GM18508 (cell line): ENCODE measurements around the gene CYP2A6.
"Not testable (repeated sequence)": the region's sequence is repeated elsewhere in the genome, so short reads cannot be mapped to it uniquely, and the experiment has no call there.

ENCODE experiments used
- ATAC-seq: cut with Tn5 transposase; IDR thresholded peaks from one replicate; pipeline ENCODE4 v1.9.1; 2021; ENCODE audit warnings: moderate number of reproducible peaks; ENCODE audit not compliant: insufficient read depth, unreplicated experiment

Gene CYP2A6, protein sequence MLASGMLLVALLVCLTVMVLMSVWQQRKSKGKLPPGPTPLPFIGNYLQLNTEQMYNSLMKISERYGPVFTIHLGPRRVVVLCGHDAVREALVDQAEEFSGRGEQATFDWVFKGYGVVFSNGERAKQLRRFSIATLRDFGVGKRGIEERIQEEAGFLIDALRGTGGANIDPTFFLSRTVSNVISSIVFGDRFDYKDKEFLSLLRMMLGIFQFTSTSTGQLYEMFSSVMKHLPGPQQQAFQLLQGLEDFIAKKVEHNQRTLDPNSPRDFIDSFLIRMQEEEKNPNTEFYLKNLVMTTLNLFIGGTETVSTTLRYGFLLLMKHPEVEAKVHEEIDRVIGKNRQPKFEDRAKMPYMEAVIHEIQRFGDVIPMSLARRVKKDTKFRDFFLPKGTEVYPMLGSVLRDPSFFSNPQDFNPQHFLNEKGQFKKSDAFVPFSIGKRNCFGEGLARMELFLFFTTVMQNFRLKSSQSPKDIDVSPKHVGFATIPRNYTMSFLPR

DNA sequence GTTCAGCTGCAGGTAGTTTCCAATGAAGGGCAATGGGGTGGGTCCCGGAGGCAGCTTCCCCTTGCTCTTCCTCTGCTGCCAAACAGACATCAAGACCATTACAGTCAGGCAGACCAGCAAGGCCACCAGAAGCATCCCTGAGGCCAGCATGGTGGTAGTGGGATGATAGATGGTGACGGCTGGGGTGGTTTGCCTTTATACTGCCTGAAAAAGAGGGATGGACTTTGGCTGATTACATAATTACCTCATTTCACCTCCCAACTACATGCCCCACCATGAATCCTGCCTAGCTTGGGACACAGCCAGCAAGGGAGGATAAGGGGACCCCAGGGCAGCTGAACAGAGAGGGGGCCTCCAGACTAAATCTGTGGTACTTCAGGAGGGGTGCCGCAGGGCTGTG lies at the start of gene CYP2A6:
Gene CYP2A6 (minus strand): TSS at position 171 of the 400 bp plus-strand sequence. CDS start 21 bp downstream, at position 150.
- ATAC-seq = not testable (repeated sequence)

DNA sequence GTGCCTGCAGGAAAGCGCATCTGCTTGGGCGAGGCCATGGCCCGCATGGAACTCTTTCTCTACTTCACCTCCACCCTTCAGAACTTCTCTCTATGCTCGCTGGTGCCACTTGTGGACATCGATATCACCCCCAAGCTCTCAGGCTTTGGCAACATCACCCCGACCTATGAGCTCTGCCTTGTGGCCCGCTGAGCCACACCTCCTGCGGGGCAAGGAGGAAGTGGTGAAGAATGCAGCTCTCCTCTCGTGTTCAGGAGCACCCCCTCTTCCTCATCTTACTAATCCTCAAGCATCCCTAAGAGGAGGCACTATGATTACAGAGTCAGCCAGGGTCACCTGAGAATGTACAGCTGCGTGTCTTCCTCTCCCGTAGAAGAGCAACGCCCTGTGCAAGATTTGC lies 49.7 kb upstream of the CYP2A6 start:
- not testable (repeated sequence) for ATAC-seq

DNA sequence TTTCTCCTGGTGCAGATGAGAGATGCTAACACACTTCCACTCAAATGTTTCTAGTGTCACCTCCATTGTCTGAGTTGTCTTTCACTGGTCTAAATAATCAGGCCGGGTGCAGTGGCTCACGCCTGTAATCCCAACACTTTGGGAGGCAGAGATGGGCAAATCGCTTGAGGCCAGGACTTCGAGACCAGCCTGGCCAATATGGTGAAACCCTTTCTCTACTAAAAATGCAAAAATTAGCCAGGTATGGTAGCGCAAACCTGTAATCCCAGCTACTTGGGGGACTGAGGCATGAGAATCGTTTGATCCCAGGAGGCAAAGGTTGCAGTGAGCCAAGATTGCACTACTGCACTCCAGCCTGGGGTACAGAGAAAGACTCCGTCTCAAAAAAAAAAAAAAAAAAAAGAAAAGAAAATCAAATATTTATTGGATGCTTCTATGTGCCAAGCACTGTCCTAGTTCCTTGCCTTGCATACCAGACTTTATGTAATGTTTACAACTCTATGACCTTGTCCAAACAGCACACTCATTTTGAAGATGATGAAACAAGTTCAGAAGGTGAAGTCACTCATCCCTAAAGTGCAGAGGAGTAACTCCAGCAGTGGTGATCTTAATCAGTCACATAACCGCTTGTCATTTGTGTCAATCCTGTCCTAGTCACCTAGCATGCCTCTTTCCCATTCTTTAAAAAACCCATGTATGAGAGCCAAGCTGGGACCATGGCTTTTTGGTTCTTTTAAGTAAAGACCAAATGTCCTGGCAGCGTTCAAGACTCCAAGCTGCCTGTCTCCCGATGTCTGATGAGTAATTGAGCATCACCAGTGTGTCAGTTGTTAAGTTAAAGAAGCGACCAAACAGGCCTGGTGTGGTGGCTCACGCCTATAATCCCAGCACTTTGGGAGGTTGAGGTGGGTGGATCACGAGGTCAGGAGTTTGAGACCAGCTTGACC lies 46.9 kb upstream of the CYP2A6 start:
- ATAC-seq = not testable (repeated sequence)

DNA sequence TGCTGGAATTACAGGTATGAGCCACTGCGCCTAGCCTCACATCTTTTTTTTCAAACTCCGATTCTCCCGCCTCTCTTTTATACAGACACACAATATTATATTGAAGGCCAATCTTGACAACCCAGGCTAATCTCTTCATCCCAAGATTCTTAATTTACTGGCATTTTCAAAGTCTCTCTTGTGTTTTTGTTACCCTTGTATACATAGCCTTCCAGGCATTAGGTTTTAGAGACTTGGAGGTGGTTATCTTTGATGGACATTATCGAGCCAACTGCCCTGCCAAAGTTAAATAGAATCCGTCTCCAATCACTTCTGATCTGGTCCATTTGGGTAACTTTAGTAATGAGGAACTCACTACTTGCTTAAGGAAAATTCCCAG lies 46.2 kb upstream of the CYP2A6 start:
- no peak for ATAC-seq

DNA sequence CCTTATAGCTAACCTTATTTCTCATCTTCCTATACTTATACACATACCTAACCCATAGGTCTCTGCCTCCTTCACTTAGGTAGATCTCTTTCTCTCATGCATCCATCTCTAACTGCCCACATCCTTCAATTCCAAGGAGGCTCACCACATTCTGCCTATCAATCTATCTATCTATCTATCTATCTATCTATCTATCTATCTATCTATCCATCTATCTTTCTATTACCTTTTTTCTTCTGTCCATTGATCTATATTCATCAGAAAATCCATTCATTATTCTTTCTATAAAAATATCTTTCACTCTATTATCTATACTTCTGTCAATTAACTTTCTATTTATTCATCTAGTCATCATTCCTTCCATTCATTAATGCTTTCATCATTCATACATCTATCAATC lies 42.9 kb upstream of the CYP2A6 start:
- no peak for ATAC-seq

DNA sequence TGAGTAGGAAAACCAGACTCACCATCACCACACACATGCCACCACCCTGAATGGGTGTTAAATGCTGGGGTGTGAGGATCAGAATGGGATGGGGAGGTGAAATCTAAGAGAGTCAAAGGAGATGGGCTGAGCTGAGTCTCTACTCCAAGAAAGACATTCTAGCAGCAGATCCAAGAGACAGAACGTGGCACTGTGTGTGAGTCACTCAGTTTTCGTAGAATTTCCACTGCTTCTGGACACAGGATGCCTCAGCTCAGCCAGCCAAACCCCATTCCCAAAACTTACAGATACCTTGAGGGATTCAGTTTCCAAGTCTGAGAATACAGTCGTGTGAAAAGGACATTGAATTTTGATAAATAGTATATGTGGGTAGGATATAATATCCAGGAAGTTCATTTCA lies 39.1 kb upstream of the CYP2A6 start:
- no peak for ATAC-seq

DNA sequence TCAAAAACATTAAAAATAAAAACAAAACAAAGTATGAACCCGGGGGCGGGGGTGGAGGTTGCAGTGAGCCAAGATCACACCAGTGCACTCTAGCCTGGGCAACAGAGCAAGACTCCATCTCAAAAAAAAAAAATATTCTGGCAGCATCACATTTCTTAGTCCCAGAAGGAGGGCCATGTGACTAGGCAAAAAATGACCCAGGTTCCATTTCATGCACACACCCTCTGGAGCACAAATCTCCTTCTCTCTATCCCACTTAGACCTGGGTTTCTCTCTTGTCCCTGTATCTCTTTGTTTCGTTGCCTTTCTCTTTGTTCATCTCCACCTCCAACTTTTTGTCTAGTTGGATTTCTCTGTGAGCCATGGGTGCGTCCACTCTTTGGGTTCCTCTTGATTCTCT lies 37.9 kb upstream of the CYP2A6 start:
- ATAC-seq = no peak

DNA sequence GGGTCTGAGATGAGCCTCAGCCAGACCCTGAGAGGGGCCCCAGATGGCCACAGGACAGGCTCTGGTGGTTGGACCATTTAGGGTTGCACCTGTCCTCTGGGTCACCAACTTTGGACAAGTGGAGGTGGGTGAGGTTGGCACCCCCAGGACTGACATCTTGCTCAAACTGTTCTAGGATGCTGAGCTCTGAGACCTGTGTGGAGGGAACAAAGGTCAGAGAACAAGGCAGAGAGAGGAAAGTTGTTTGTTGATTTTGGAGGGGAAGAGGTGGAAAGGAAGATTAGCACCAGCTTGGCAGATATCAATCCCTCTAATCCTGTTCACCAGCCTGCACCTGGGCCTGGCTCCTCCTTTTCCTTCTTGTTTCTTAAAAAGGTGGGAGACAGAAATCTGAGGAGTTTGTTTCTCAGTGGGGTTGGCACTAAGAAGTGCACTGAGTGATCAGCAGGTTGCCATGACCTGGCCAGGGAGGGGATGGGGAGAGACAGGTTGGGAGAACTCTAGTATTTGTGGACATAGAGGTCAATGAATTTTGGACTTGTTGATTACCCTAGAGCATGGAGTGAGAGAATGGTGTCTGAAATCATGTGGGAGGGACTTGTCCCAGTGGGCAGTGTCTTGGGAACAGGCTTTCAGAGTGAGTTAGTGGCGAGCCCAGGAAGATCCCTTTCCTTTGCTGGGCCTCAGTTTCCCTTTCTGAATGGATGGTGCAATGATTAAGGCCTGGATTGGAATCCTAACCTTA lies 34.1 kb upstream of the CYP2A6 start:
- ATAC-seq = not testable (repeated sequence)

DNA sequence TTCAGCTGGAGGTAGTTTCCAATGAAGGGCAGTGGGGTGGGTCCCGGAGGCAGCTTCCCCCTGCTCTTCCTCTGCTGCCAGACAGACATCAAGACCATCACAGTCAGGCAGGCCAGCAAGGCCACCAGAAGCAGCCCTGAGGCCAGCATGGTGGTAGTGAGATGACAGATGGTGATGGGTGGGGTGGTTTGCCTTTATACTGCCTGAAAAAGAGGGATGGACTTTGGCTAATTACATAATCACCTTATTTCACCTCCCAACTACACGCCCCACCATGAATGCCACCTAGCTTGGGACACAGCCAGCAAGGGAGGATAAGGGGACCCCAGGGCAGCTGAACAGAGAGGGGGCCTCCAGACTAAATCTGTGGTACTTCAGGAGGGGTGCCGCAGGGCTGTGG lies 31.8 kb upstream of the CYP2A6 start, which contains the start of gene CYP2A7:
Gene CYP2A7 (minus strand): TSS at position 170 of the 400 bp plus-strand sequence. CDS start 21 bp downstream, at position 149.
- ATAC-seq = not testable (repeated sequence)

DNA sequence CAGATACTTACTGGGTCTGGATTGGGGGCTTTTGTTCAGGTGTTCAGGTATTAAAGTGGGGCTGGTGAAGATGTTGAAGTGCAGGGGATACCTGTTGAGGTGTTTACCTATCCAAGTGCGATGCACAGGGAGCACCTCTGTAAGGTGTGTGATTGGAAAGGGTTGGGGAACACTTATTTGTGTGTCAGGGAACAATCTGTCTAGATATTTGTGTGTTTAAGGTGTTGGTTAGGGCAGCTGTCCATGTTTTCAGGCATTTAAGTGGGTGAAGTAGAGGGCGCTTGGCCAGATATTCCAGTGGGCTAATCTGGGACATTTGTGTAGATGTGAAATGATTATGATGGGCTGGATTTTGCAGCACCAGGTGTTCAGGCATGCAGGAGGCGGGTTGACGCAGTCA lies 29.1 kb upstream of the CYP2A6 start:
- ATAC-seq = not testable (repeated sequence)

DNA sequence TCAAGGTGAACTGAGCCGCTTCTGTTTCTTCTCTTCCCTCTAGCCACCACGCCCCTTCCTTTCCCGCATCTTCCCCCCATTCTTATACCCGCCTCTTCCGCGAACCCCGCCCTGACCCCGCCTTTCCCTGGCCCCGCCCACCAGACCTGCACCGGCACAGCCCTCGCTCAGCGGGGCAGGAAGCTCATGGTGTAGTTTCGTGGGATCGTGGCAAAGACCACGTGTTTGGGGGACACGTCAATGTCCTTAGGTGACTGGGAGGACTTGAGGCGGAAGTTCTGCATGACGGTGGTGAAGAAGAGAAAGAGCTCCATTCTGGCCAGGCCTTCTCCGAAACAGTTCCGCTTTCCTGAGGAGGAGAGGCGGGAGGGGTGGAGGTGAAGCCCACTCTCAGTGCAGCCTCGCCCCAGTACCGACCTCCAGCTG lies 25.3 kb upstream of the CYP2A6 start:
- ATAC-seq = not testable (repeated sequence)

DNA sequence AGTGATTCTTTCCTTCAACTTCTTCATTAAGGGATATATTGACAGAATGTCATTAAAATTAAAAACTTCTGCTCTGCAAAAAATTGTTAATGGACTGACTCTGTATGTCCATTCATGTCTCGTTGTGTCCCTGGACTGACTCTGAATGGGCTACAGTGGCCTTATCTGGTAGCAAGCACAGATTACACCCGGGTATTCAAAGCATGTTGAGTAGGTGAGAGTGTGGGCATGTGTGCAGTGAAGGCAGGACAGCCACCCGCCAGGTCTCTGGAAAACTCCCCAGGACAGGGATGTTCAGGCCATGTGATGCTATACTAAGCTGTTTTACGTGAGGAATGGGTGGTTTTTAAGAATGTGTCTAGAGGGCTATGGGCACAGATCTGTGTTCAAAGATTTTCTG lies 24.6 kb upstream of the CYP2A6 start:
- ATAC-seq = not testable (repeated sequence)

DNA sequence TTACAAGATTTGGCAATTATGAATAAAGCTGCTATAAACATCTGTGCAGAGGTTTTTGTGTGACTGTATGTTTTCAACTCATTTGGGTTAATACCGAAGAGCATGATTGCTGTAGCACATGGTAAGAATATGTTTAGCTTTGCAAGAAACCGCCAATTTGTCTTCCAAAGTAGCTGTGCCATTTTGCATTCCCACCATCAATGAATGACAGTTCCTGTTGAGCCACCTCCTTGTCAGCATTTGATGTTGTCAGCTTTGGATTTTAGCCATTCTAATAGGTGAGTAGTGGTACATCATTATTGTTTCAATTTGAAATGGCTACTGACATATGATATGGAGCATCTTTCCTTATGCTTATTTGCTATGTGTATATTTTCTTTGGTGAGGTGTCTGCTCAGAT lies 23.6 kb upstream of the CYP2A6 start:
- ATAC-seq = not testable (repeated sequence)

DNA sequence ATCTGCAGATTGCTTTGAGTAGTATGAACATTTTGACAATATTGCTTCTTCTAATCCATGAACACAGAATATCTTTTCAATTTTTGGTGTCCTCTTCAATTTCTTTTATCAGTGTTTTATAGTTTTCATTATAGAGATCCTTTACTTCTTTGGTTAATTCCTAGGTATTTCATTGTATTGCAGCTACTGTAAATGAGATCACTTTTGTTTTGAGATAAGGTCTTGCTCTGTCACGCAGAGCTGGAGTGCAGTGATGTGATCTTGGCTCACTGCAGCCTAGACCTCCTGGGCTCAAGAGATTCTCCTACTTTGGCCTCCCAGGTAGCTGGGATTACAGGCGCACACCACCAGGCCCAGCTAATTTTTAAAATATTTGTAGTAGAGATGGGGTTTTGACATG lies 22.0 kb upstream of the CYP2A6 start:
- ATAC-seq = no peak

DNA sequence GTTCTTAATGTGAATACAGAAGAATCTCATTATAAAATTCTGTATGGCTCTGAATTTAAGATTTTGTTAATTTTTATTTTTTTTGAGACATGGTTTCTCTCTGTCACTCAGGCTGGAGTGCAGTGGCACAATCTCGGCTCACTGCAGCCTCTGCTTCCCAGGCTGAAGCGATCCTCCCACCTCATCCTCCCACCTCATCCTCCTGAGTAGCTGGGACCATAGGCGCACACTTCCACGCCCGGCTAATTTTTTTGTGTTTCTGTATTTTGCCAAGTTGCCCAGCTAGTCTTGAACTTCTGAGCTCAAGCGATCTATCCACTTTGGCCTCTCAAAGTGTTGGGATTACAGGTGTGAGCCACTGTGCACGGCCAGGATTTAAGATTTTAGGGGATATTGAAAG lies 17.5 kb upstream of the CYP2A6 start:
- ATAC-seq = no peak

DNA sequence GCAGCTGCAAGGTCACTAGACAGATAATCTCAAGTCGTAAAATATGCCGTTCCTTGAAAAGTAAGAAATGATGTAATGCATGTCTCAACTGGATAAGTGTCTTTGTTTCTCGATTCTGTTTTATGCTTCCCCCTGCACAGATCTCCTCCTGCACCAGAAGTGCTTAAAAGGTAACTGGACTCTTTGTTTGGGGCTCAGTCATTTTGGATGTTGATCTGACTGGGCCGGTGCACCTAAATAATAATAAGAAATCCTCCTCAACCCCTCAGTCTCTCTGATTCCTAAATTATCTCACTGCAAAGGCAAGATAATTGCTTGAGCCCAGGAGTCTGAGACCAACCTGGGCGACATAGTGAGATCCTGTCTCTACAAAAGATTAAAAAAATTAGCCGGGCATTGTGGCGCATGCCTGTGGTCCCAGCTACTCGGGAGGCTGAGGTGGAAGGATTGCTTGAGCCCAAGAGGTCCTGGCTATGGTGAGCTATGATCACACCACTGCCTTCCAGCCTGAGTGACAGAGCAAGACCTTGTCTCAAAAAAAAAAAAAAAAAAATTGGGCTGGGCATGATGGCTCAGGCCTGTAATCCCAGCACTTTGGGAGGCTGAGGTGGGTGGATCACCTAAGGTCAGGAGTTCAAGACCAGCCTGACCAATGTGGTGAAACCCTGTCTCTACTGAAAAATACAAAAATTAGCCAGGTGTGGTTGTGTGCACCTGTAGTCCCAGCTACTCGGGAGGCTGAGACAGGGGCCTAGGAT lies 14.7 kb upstream of the CYP2A6 start:
- not testable (repeated sequence) for ATAC-seq

DNA sequence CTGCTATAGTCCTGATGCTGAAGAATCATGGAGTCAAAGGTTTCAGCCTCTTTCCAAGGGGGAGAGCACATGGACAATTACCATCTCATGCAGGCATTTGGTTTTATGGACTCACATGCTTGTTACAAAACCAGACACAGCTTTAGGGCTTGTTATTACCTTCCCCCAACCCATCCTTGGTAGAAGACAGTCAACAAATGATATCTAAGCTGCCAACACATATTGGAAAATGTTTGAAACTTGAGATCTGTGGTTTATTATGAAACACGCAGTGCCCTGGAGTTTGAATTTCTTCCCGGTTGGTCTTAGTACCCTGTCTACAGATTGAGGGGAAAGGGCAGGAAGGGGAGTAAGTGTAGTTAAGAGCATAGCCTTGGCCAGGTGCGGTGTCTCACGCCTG lies 12.5 kb upstream of the CYP2A6 start:
- no peak for ATAC-seq

DNA sequence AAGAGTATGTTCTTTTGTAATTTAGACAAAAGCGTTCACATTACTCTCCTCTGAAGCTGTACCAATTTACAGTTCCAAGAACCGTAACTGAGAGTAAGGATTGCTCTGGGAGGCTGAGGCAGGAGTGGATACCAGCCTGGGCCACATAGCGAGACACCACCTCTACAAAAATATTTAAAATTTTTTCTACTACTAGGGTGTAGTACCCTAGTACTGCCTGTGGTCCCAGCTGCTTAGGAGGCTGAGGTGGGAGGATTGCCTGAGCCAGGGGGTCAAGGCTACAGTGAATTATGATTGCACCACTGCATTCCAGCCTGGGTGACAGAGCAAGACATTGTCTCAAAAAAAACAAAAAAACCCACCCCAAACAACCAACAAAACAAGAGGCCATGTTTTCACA lies 12.1 kb upstream of the CYP2A6 start:
- ATAC-seq = no peak

DNA sequence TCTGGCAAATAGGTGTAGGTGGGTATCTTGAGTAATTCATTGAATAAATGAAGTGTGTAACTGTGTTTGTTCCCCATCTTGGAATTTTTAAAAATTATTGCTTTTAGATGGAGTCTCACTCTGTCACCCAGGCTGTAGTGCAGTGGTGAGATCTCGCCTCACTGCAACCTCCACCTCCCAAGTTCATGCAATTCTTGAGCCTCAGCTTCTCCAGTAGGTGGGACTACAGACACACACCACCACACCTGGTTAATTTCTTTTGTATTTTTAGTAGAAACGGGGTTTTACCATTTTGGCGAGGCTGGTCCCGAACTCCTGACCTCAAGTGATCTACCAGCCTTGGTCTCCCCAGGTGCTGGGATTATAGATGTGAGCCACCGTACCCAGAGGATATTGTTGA lies 7.9 kb upstream of the CYP2A6 start:
- ATAC-seq = no peak
